Measurements from ENCODE around the gene PRPSAP1.

The PRPSAP1 gene

DNA sequence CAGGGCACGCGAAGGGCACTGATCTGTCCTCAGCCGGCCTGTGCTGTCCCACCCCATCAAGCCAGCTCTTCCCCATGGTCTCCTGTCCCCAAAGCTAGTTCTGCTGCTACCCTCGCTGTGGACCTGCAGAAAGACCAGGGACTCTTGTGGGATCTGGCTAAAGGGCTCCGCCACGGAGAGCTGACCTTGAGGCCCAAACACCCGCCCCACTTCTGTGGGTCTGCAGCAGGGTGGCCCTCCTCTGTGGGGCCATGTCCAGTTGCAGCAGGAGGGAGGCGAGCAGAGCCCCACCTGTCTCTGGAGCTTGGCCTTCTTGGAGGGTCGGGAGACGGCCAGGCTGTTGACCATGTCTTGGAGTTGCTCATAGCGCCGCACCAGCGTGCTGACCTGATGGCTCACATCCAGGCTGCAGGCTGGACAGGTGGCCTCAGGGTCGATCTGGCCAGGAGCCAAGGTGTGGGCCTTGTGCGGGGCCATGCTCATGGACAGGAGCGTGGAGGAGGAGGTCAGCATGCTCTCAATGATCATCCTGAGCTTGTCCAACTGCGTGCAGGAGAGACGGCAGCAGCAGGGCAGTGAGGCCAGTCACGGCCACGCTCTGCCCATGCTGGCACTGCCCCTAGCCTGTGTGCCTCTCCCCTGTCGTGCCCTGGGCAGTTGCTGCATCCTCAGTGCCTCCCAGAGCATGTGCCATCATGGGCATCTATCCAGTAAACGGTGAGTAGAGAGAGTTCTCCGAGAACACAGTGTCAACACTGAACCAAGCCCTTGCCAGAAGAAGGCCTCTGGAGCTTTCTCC is 71.9 kb downstream of the PRPSAP1 start:
- no peak for DNase-seq (ENCODE audit: low read depth in 1 of 2, low spot score in 1 of 2)
- in situ Hi-C loops (cut with HindIII; ENCODE audit: low pct_unique_long_range_greater_than_20kb, low sequenced_read_pairs): no loop called here
- TF ChIP-seq JUND (IDR thresholded peaks at IDR 0.05; ENCODE audit: low read depth): no peak

DNA sequence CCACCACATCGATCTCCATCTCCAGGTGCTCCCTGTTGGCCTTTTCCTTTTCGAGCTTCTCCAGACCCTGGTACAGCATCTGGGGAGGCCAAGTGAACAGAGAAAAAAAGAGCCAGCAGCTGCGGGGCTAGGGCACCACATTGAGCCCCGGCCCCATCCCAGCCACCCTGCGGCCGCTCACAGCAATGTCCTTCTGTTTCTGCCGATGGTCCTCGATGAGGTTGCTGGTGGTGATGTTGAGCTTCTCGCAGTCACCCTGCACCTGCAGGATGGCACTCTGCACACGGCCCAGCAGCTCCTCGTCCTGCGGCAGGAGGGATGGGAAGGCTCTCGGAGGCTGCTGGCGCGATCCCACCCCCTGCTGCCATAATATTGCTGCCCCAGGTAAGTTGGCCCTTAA is 73.1 kb downstream of the PRPSAP1 start:
- DNase-seq (ENCODE audit: low read depth in 1 of 2, low spot score in 1 of 2): no peak
- no peak for TF ChIP-seq JUND (IDR thresholded peaks at IDR 0.05; ENCODE audit: low read depth)
- in situ Hi-C loops (cut with HindIII; ENCODE audit: low pct_unique_long_range_greater_than_20kb, low sequenced_read_pairs): no loop called here

DNA sequence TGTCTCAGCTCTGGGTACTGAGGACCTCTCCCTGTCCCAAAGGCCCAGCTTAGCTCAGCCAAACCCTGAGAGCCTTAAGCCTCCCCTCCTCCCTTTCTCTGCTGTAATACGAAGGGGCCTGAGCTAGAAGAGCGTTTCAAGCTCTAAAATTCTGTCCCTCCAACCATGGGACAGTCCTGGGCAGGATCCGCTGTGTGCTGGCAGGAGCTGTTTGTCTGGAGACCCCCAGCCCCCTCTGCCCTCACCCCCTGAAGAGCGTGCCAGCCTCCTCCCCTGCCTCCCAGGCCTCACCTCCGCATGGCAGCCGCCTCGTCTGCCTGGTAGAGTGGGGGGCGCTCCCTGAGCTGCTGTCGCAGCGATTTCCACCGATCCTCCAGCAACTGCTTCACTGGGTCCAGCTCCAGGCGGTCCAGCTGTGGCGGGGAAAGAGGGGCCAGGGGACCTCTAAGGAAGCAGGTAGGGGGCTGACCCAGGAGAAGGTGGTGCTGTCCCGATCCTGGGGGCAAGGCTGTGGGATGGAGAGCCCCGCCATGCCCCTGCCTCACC is 73.9 kb downstream of the PRPSAP1 start:
- no peak for DNase-seq (ENCODE audit: low read depth in 1 of 2, low spot score in 1 of 2)
- in situ Hi-C loops (cut with HindIII; ENCODE audit: low pct_unique_long_range_greater_than_20kb, low sequenced_read_pairs): no loop called here
- no peak for TF ChIP-seq JUND (IDR thresholded peaks at IDR 0.05; ENCODE audit: low read depth)

DNA sequence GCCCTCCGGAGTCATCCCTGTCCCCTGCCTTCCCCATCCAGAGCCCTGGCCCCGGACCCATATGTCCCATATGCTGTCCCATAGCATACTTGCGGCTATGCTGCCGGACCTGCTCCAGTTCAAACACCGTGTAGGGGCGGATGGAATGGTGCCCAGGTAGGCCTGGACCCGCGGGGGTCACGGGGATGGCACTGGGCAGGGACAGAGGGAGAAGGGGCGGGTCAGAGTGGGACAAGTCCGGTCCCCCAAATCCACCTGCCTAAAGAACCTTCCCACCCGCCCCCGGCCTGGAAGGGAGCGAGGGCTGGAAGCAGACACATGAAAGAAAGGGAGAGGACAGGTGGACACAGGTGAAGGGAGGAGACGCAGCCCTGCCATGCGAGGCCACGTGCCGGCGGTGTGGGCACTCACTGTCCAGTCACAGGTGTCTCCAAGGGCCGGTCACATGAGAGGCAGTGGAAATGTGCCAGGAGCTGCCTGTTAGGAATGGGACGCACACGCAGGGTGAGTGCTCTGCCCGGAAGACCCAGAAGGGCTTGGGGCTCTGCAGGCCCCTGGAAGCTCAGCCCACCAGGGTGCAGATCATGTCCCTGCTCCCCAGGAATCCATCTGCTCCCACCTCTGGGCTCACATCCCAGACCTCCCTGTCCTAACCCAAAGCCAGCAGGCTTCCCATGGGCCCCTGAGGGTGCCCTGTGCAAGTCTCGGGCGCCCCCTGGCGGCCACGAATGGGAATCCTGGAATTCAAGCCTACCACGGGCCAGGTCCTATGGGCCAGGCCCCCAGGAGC is 74.6 kb downstream of the PRPSAP1 start:
- TF ChIP-seq JUND (IDR thresholded peaks at IDR 0.05; ENCODE audit: low read depth): no peak
- in situ Hi-C loops (cut with HindIII; ENCODE audit: low pct_unique_long_range_greater_than_20kb, low sequenced_read_pairs): no loop called here
- DNase-seq (ENCODE audit: low read depth in 1 of 2, low spot score in 1 of 2): peak; percentile 88 to 97

DNA sequence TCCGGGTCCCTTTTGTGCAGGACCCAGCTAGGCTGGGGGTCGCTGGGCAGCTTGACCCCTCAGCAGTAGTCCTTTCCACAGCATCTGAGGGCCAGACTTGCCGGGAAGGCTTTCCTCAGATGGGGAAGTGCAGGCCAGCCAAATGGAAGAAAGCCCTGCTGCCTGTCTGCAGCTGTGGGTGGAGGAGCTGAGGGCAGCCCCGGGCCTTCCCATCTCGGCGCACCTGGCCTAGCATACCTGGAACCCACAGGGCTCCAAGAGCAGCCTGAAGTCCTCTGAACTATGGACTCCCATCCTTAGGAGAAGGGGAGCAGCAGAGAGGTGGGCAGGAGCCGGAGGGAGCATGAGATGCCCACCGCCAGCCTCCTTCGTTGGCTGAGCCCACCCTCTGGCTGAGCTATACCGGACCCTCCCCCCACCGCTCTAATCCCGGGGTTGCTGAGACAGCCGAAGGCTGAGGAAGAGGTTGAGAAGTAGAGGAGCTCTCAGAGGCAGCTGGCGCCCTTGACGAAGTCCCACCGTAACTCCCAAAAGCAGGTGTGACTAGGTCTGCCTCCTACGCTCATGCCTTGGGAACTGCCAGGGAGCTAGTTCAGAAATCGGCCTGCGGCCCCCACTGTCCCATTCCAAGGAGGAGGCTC is 75.3 kb downstream of the PRPSAP1 start:
- no peak for DNase-seq (ENCODE audit: low read depth in 1 of 2, low spot score in 1 of 2)
- no peak for TF ChIP-seq JUND (IDR thresholded peaks at IDR 0.05; ENCODE audit: low read depth)
- in situ Hi-C loops (cut with HindIII; ENCODE audit: low pct_unique_long_range_greater_than_20kb, low sequenced_read_pairs): no loop called here

DNA sequence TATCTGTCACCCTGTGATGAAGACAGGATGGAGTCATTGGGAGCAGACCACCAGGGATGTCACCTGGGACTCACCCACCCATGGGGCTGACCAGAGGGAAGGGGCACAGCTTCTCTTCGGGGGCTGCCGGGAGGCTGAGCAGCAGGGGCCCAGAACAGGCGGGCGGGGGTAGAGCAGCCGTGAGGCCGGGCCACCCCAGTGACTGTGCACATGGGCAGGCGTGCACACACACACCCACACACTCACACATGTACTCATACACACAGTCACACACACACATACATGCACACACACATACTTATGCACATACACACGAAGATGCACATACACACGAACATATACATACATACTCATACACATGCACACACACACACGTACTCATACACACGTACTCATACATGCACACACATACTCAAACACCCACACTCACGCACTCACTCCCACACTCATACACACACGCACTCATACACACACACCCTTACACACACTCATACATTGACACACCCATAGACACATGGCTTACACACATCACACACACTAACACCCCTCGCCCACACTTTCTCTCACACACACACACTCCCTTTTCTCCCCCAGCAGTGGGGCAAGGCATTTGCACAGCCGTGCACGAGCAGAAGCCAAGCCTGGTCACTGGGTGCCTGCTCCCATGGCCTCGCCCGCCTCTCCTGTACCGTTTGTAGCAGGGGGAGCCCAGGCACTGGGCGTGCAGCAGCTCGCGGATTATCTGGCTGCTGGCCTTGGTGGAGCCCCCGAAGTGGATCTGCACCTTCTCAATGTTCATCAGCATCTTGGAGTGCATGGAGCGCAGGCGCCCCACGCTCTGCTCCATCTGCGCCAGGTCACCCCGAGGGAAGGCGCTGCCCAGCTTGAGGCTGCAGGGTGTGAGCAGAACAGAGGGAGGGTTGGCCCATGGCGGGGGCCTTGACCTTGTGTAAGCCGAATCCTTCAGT is 76.1 kb downstream of the PRPSAP1 start:
- no peak for DNase-seq (ENCODE audit: low read depth in 1 of 2, low spot score in 1 of 2)
- TF ChIP-seq JUND (IDR thresholded peaks at IDR 0.05; ENCODE audit: low read depth): no peak
- in situ Hi-C loops (cut with HindIII; ENCODE audit: low pct_unique_long_range_greater_than_20kb, low sequenced_read_pairs): no loop called here

DNA sequence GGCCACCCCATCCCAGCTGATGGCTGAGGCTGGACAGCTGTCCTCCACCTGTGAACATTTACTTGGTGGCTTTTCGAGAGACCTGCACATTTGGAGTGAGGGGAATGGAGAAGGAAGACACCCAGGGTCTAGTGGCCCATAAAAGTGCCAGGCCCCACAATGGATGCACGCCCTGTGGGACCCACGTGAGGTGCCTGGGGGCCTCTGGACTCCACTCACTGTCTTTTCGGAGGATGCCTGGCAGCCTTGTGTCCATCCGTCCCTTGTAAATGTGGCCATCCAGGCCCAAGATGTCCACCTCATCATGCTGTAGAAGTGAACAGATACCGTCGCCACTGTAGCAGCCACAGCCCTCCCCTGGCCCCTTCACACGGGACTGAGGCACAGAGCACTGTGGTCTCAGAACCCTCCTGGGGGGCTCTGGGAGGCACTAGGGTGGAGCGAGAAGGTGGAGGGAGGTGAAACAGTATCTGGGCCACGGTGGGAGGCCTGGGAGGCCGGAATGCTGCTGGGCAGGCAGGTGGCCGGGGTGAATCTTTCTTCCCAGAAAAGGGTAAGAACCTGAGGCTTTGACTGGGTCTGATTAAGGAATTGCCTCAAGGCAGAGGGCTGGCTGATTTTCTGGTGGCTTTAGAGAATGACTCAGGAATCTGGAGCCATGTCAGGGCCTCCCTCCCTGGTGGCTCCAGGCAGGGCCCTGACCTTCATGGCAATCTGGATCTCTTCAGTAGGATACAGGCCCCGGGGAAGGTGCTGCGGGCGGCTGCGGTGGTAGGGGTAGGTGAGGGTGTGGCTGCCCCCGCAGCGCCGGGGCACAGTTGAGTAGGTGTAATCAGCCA is 77.0 kb downstream of the PRPSAP1 start:
- in situ Hi-C loops (cut with HindIII; ENCODE audit: low pct_unique_long_range_greater_than_20kb, low sequenced_read_pairs): no loop called here
- no peak for DNase-seq (ENCODE audit: low read depth in 1 of 2, low spot score in 1 of 2)
- TF ChIP-seq JUND (IDR thresholded peaks at IDR 0.05; ENCODE audit: low read depth): no peak

DNA sequence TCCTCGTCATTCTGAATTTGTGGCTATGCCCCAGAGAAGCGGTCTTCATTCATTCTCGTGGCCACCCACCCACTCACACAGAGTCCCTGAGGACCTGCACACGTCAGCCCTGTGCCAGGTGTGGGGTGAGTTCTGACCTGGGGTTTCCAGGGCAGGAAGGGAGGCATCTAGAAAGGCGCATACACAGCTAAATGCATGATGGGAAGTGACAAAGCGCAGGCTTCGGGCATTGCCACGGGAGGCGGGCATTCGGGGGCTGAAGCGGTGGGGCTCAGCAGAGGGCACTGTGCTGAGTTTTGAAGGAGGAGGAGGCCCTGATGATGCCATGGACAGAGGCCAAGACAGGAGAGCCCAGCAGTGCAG is 77.7 kb downstream of the PRPSAP1 start:
- no peak for TF ChIP-seq JUND (IDR thresholded peaks at IDR 0.05; ENCODE audit: low read depth)
- DNase-seq (ENCODE audit: low read depth in 1 of 2, low spot score in 1 of 2): no peak
- in situ Hi-C loops (cut with HindIII; ENCODE audit: low pct_unique_long_range_greater_than_20kb, low sequenced_read_pairs): no loop called here

DNA sequence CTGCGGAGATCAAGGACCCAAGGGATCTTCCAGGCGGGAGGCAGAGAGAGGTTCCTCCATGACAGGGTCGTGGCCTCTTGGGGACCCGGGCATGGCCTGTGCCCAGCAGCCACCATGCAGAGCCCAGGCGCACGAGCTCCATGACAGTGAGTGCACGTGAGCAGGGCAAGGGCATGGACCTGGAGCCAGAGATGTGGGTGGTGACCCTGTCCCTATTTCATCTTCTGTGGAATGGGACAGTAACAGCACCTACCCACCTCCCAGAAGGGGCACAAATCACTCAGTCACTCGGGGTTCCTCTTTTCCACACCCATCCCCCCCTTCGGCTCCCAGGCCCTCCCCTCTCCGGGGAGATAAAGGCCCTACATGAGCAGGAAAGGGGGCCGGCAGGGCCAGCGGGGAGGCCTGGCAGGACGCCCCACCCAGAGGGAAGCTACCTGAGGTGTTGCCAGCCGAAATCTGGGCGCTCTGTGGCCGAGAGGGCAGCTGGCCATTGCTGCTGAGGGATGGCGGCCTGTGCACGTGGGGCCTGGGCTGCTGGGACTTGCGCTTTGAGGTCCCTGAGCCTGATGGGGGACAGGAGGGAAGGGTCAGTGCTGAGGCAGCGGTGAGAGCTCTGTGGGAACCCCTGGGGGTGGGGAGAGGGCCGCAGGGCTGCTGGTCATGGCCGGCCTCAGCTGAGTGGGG is 78.2 kb downstream of the PRPSAP1 start:
- in situ Hi-C loops (cut with HindIII; ENCODE audit: low pct_unique_long_range_greater_than_20kb, low sequenced_read_pairs): no loop called here
- TF ChIP-seq JUND (IDR thresholded peaks at IDR 0.05; ENCODE audit: low read depth): no peak
- DNase-seq (ENCODE audit: low read depth in 1 of 2, low spot score in 1 of 2): no peak

DNA sequence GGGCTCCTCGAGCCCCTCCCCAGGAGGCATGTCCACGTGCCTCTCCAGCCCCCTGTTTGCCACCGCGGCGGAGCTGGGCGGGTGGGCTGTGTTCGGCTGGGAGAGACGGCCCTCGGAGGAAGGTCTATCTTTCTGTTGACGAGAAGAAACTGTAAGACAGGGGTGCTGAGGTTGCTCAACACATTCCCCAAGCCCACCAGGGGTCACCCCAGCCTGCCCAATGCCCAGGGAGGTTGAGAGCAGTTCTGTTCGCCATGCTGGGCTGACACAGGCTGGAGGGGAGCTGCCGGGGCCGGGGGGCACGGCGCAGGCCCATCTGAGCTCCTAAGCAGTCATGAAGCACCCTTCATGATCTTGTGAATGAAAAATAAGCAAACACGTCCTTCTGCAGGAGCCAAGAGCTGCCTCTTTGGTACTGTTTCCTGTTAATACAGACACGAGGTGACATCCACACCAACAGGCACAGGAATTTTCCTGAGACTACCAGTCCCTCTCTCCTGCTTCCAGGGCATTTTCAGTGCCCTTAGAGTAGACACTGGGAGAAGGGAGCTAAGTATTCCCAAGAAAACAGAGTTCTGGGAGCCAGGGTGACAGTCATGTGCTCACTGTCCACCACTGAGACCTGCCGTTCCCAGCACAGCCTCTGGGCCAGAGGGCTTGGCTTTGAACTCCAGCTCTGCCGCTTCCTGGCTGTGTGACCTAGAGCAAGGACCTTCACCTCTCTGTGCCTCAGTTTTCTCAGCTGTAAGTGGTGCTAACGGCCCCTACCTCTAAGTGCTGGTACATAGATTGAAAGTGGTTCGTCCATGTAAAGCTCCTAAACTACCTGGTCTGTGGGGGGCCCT is 79.4 kb downstream of the PRPSAP1 start:
- in situ Hi-C loops (cut with HindIII; ENCODE audit: low pct_unique_long_range_greater_than_20kb, low sequenced_read_pairs): no loop called here
- no peak for TF ChIP-seq JUND (IDR thresholded peaks at IDR 0.05; ENCODE audit: low read depth)

More for the DNA sequence above, 79.4 kb downstream of the PRPSAP1 start:
- no peak for DNase-seq (ENCODE audit: low read depth in 1 of 2, low spot score in 1 of 2)

Measured in T47D (cell line).